ENCODE measurements around the gene MED27.
"Not testable (repeated sequence)": the region's sequence is repeated elsewhere in the genome, so short reads cannot be mapped to it uniquely, and the experiment has no call there.

MED27 gene

GRCh38 chr9:132011896-132012295, 67.8 kb downstream of the MED27 start:
- Histone ChIP-seq H3K27me3 (ENCODE audit: insufficient read depth, poor library complexity, severe bottlenecking) (no peaks in the 10 kb centered on the region), H3K4me3 (ENCODE audit: severe bottlenecking) (no peak overlapping the region), H3K36me3 (ENCODE audit: low read depth) (peaks cover 7% of the 10 kb centered on the region; the same call in 1 of the 2 replicates), H3K9me3 (ENCODE audit: severe bottlenecking) (no peaks in the 10 kb centered on the region), H3K4me1 (ENCODE audit: insufficient read depth, poor library complexity, severe bottlenecking) (peaks cover 28% of the 10 kb centered on the region), H3K27ac (ENCODE audit: poor library complexity, severe bottlenecking) (no peak overlapping the region)
- no peak for TF ChIP-seq CTCF (IDR thresholded peaks at IDR 0.05; ENCODE audit: poor library complexity, severe bottlenecking)
- DNase-seq (ENCODE audit: low spot score): no peak
- no peak for ATAC-seq (ENCODE audit: low read depth)

DNA sequence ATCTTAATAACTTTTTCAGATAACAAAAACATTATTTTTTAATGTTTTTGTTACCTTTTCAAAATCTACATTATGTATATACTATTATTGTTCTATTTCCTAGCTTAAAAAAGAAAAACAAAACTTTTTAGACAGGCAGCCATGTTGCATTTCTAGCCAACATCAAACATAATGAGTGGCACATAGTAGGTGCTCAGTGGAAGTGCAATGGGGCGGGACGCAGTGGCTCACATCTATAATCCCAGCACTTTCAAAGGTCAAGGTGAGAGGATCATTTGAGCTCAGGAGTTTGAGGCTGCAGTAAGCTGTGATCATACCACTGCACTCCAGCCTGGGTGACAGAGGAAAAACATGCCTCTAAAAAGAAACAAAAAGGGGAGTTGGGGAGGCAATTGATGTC, 68.4 kb downstream of the MED27 start:
- no peak for TF ChIP-seq CTCF (IDR thresholded peaks at IDR 0.05; ENCODE audit: poor library complexity, severe bottlenecking)
- no peak for ATAC-seq (ENCODE audit: low read depth)

GRCh38 chr9:132010201-132010600, 69.5 kb downstream of the MED27 start:
- not testable (repeated sequence) for ATAC-seq (ENCODE audit: low read depth); DNase-seq (ENCODE audit: low spot score)

More for the DNA sequence above, 68.4 kb downstream of the MED27 start:
- H3K9me3 ChIP-seq (ENCODE audit: severe bottlenecking): no peaks in the 10 kb centered on the region
- peaks cover 34% of the 10 kb centered on the region for H3K4me1 ChIP-seq (ENCODE audit: insufficient read depth, poor library complexity, severe bottlenecking)
- H3K36me3 ChIP-seq (ENCODE audit: low read depth): peaks cover 7% of the 10 kb centered on the region; the same call in 1 of the 2 replicates
- H3K27ac ChIP-seq (ENCODE audit: poor library complexity, severe bottlenecking): no peak overlapping the region
- no peak overlapping the region for H3K4me3 ChIP-seq (ENCODE audit: severe bottlenecking)
- no peaks in the 10 kb centered on the region for H3K27me3 ChIP-seq (ENCODE audit: insufficient read depth, poor library complexity, severe bottlenecking)
- DNase-seq (ENCODE audit: low spot score): no peak

GRCh38 chr9:132008855-132009812, 70.5 kb downstream of the MED27 start:
- ATAC-seq (ENCODE audit: low read depth): peak; percentile 30; the same call in 1 of the 3 replicates
- Histone ChIP-seq H3K9me3 (ENCODE audit: severe bottlenecking) (no peaks in the 10 kb centered on the region), H3K27me3 (ENCODE audit: insufficient read depth, poor library complexity, severe bottlenecking) (no peaks in the 10 kb centered on the region), H3K36me3 (ENCODE audit: low read depth) (peaks cover 7% of the 10 kb centered on the region; the same call in 1 of the 2 replicates), H3K4me3 (ENCODE audit: severe bottlenecking) (no peak overlapping the region), H3K4me1 (ENCODE audit: insufficient read depth, poor library complexity, severe bottlenecking) (peaks cover 39% of the 10 kb centered on the region), H3K27ac (ENCODE audit: poor library complexity, severe bottlenecking) (peak overlapping the region; percentile 65)
- no peak for DNase-seq (ENCODE audit: low spot score)
- TF ChIP-seq CTCF (IDR thresholded peaks at IDR 0.05; ENCODE audit: poor library complexity, severe bottlenecking): no peak

More at GRCh38 chr9:132010201-132010600, 69.5 kb downstream of the MED27 start:
- H3K4me1 ChIP-seq (ENCODE audit: insufficient read depth, poor library complexity, severe bottlenecking): peaks cover 39% of the 10 kb centered on the region
- H3K27ac ChIP-seq (ENCODE audit: poor library complexity, severe bottlenecking): peak overlapping the region; percentile 65
- not testable (repeated sequence) for H3K9me3 ChIP-seq (ENCODE audit: severe bottlenecking); H3K27me3 ChIP-seq (ENCODE audit: insufficient read depth, poor library complexity, severe bottlenecking); H3K36me3 ChIP-seq (ENCODE audit: low read depth); H3K4me3 ChIP-seq (ENCODE audit: severe bottlenecking)

GRCh38 chr9:132008184-132008803, 71.4 kb downstream of the MED27 start:
- H3K4me3 ChIP-seq (ENCODE audit: severe bottlenecking): no peak overlapping the region
- H3K27me3 ChIP-seq (ENCODE audit: insufficient read depth, poor library complexity, severe bottlenecking): no peaks in the 10 kb centered on the region
- TF ChIP-seq CTCF (IDR thresholded peaks at IDR 0.05; ENCODE audit: poor library complexity, severe bottlenecking): no peak
- peaks cover 39% of the 10 kb centered on the region for H3K4me1 ChIP-seq (ENCODE audit: insufficient read depth, poor library complexity, severe bottlenecking)
- no peaks in the 10 kb centered on the region for H3K9me3 ChIP-seq (ENCODE audit: severe bottlenecking)
- peaks cover 3% of the 10 kb centered on the region; the same call in 1 of the 2 replicates for H3K36me3 ChIP-seq (ENCODE audit: low read depth)
- peak overlapping the region; percentile 65 for H3K27ac ChIP-seq (ENCODE audit: poor library complexity, severe bottlenecking)
- no peak for DNase-seq (ENCODE audit: low spot score)
- peak; percentile 96 for ATAC-seq (ENCODE audit: low read depth)

All from RWPE2 (cell line).